ENCODE results near the gene SELENON.
A peak's percentile ranks its signal among the peaks of the same experiment; 100 is the strongest.

The SELENON gene

DNA sequence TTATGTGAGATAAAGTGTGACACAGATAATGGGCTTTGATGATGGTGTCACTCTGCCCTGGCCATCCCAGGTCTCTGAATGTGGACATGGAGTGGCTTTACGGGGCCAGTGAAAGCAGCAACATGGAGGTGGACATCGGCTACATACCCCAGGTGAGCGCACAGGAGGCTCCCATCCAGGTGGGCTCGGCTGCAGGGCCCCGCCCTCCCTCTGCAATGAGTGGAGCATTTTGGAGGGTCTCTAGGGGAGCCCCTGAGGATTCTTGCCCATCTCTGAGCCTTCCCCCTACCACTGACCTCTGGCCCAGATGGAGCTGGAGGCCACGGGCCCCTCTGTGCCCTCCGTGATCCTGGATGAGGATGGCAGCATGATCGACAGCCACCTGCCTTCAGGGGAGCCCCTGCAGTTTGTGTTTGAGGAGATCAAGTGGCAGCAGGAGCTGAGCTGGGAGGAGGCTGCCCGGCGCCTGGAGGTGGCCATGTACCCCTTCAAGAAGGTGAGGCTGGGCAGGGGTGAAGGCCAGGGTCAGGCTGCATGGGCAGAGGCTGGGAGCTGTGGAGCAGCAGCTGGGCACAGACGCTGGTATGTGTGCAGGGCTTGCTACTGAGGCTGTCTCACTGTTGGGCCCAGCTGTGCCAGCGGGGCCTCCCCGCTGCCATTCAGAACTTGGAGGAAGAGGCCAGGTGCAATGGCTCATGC, 11.5 kb downstream of the SELENON start:
- H3K36me3 ChIP-seq (ENCODE audit: control insufficient read depth in 2 of 2, insufficient read depth in 1 of 2, low read length in 2 of 2): peaks cover 7 to 96% of the 10 kb centered on the region in 2 experiments; a peak in 2 of 3 replicates
- H3K4me3 ChIP-seq (ENCODE audit: low read depth, low read length): no peak overlapping the region
- POLR2A ChIA-PET: interaction anchor here (0.6 to 2.7 kb wide), 4 partner anchors 11 to 203 kb away, joined by 3 to 14 read pairs (median 5); partner anchors contain the start of gene SELENON
- no peaks in the 10 kb centered on the region for H3K9me3 ChIP-seq (ENCODE audit: control insufficient read depth, insufficient read depth, low read depth, low read length)
- CTCF ChIA-PET: interaction anchor here (0.6 to 2.9 kb wide), 12 partner anchors 11 to 408 kb away, joined by 3 to 25 read pairs (median 4); partner anchors contain the start of gene SELENON
- no peak for TF ChIP-seq ZNF114 (tag by site-specific recombination; IDR thresholded peaks at IDR 0.05)
- no peak for TF ChIP-seq PRDM1 (tag by site-specific recombination; IDR thresholded peaks at IDR 0.05)
- no peak for TF ChIP-seq ZNF843 (tag by site-specific recombination; IDR thresholded peaks at IDR 0.05)
- TF ChIP-seq RBAK (tag by site-specific recombination; IDR thresholded peaks at IDR 0.05): no peak
- no peak for TF ChIP-seq GLIS1 (tag by site-specific recombination; IDR thresholded peaks at IDR 0.05)
- TF ChIP-seq ZNF510 (tag by site-specific recombination; IDR thresholded peaks at IDR 0.05; ENCODE audit: insufficient replicate concordance): no peak
- TF ChIP-seq BCL11B (tag by site-specific recombination; IDR thresholded peaks at IDR 0.05; ENCODE audit: low read depth): no peak
- no peak for TF ChIP-seq SP7 (tag by site-specific recombination; IDR thresholded peaks at IDR 0.05)
- no peak for TF ChIP-seq ZNF274 (IDR thresholded peaks at IDR 0.05; ENCODE audit: low read length)
- TF ChIP-seq ZNF274 (tag by site-specific recombination; IDR thresholded peaks at IDR 0.05; ENCODE audit: borderline replicate concordance): no peak
- no peak for TF ChIP-seq ZNF423 (tag by site-specific recombination; IDR thresholded peaks at IDR 0.05)
- TF ChIP-seq ZNF521 (tag by site-specific recombination; IDR thresholded peaks at IDR 0.05): no peak
- TF ChIP-seq KLF8 (tag by site-specific recombination; IDR thresholded peaks at IDR 0.05): no peak
- no peak for TF ChIP-seq OVOL3 (tag by site-specific recombination; IDR thresholded peaks at IDR 0.05)
- TF ChIP-seq ZNF132 (tag by site-specific recombination; IDR thresholded peaks at IDR 0.05; ENCODE audit: borderline replicate concordance): no peak
- no peak for TF ChIP-seq IKZF3 (tag by site-specific recombination; IDR thresholded peaks at IDR 0.05)
- TF ChIP-seq ZNF837 (tag by site-specific recombination; IDR thresholded peaks at IDR 0.05): no peak
- TF ChIP-seq ZBTB21 (tag by site-specific recombination; IDR thresholded peaks at IDR 0.05): no peak
- TF ChIP-seq ZXDB (tag by site-specific recombination; IDR thresholded peaks at IDR 0.05): no peak
- TF ChIP-seq, protein P1, sequence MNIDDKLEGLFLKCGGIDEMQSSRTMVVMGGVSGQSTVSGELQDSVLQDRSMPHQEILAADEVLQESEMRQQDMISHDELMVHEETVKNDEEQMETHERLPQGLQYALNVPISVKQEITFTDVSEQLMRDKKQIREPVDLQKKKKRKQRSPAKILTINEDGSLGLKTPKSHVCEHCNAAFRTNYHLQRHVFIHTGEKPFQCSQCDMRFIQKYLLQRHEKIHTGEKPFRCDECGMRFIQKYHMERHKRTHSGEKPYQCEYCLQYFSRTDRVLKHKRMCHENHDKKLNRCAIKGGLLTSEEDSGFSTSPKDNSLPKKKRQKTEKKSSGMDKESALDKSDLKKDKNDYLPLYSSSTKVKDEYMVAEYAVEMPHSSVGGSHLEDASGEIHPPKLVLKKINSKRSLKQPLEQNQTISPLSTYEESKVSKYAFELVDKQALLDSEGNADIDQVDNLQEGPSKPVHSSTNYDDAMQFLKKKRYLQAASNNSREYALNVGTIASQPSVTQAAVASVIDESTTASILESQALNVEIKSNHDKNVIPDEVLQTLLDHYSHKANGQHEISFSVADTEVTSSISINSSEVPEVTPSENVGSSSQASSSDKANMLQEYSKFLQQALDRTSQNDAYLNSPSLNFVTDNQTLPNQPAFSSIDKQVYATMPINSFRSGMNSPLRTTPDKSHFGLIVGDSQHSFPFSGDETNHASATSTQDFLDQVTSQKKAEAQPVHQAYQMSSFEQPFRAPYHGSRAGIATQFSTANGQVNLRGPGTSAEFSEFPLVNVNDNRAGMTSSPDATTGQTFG (tag by site-specific recombination; IDR thresholded peaks at IDR 0.05; ENCODE audit: borderline replicate concordance): no peak
- no peak overlapping the region for H3K27ac ChIP-seq (ENCODE audit: extremely low read depth, low read depth, low read length)
- H3K4me1 ChIP-seq (ENCODE audit: control insufficient read depth, insufficient read depth, low read length): no peaks in the 10 kb centered on the region

DNA sequence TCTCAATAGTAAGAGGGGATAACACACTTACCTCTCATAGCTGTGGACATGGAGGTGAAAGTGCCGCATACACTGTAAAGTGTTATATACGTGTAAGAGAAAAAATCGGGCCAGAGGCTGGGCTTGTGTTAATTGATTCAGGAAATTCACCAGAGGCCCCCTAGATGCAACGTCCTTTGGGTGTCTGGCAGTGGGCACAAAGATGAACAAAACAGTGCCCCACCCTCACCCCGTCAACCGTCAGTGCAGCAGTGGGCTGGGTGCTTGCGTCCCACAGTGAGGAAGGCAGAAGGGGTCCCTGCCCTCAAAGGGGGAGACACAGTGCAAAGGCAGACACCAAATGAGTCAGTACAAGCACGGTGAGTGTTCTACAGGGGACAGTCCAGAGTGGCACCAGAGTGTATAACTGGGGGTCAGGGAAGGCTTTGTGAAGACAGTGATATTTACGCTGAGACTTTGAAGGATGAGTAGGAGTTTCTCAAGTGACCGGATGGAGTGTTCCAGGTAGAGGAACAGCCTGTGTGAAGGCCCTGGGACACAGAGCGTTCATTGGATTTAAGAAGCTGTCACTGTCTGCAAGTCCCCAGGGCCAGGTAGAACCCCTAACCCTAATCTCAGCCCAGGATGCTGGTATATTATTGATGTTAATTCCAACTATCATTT, 13.2 kb downstream of the SELENON start:
- H3K9me3 ChIP-seq (ENCODE audit: control insufficient read depth, insufficient read depth, low read depth, low read length): no peaks in the 10 kb centered on the region
- no peak overlapping the region for H3K27ac ChIP-seq (ENCODE audit: extremely low read depth, low read depth, low read length)
- CTCF ChIA-PET: no interaction called here
- H3K4me1 ChIP-seq (ENCODE audit: control insufficient read depth, insufficient read depth, low read length): no peaks in the 10 kb centered on the region; the same call in 1 of the 2 replicates
- TF ChIP-seq ZSCAN16 (tag by site-specific recombination; IDR thresholded peaks at IDR 0.05) (no peak), PRDM1 (tag by site-specific recombination; IDR thresholded peaks at IDR 0.05) (no peak), ZNF394 (tag by site-specific recombination; IDR thresholded peaks at IDR 0.05; ENCODE audit: borderline replicate concordance) (no peak), ZFP3 (tag by site-specific recombination; IDR thresholded peaks at IDR 0.05; ENCODE audit: low read depth) (peak; percentile 71)
- TF ChIP-seq, protein P2, sequence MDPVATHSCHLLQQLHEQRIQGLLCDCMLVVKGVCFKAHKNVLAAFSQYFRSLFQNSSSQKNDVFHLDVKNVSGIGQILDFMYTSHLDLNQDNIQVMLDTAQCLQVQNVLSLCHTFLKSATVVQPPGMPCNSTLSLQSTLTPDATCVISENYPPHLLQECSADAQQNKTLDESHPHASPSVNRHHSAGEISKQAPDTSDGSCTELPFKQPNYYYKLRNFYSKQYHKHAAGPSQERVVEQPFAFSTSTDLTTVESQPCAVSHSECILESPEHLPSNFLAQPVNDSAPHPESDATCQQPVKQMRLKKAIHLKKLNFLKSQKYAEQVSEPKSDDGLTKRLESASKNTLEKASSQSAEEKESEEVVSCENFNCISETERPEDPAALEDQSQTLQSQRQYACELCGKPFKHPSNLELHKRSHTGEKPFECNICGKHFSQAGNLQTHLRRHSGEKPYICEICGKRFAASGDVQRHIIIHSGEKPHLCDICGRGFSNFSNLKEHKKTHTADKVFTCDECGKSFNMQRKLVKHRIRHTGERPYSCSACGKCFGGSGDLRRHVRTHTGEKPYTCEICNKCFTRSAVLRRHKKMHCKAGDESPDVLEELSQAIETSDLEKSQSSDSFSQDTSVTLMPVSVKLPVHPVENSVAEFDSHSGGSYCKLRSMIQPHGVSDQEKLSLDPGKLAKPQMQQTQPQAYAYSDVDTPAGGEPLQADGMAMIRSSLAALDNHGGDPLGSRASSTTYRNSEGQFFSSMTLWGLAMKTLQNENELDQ (tag by site-specific recombination; IDR thresholded peaks at IDR 0.05; ENCODE audit: low read depth): no peak
- POLR2A ChIA-PET: no interaction called here
- peaks cover 7 to 84% of the 10 kb centered on the region in 2 experiments; a peak in 2 of 3 replicates for H3K36me3 ChIP-seq (ENCODE audit: control insufficient read depth in 2 of 2, insufficient read depth in 1 of 2, low read length in 2 of 2)
- no peak overlapping the region for H3K4me3 ChIP-seq (ENCODE audit: low read depth, low read length)

Data from HEK293 (cell line).